ENCODE measurements around the gene CFAP70.

CFAP70 gene

GRCh38 chr10:73210395-73211105, 148.1 kb downstream of the CFAP70 start:
- DNase-seq: no peak

GRCh38 chr10:73209705-73210104, 149.0 kb downstream of the CFAP70 start:
- DNase-seq: no peak

- DNase-seq: no peak
These were observed 150.8 kb downstream of the CFAP70 start for GRCh38 chr10:73207883-73208282.

GRCh38 chr10:73206385-73206784, 152.3 kb downstream of the CFAP70 start:
- DNase-seq: no peak

DNA sequence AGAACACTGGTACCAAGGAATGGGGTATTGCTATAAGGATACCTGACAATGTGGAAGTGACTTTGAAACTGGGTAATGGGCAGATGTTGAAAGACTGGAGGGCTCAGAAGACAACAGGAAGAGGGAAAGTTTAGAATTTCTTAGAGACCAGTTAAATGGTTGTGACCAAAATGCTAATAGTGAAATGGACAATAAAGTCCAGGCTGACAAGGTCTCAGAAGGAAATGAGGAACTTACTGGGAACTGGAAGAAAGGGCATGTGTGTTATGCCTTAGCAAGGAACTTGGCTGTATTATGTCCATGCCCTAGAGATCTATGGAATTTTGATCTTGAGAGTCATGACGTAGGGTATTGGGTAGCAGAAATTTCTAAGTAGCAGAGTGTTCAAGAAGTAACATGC, 152.8 kb downstream of the CFAP70 start:
- no peak for DNase-seq

- DNase-seq: no peak
These were observed 153.6 kb downstream of the CFAP70 start for GRCh38 chr10:73205081-73205480.

Data from activated naive CD4-positive, alpha-beta T cell (primary cell).